Neural cell (in vitro differentiated cells): ENCODE data around the gene TMEM258.

Experiments
- EZH2 ChIP-seq: fragments of 200-600, 300-800 bp; shearing (Covaris generic), sonication (generic); IDR thresholded peaks from 2 replicates; pipeline ENCODE4 v1.6.1; 2014; ENCODE audit warnings: antibody characterized with exemption, low read length, borderline replicate concordance, mild to moderate bottlenecking; ENCODE audit not compliant: insufficient read depth, poor library complexity, severe bottlenecking
- POLR2AphosphoS5 ChIP-seq: IDR thresholded peaks from 2 replicates; pipeline ENCODE4 v1.6.1; 2012
- TF ChIP-seq, protein P1 (sequence below): fragments of 450-650 bp; IDR thresholded peaks from 2 replicates; pipeline ENCODE4 v1.5.1; 2014; ENCODE audit warnings: antibody characterized with exemption, mild to moderate bottlenecking, moderate library complexity; ENCODE audit not compliant: poor library complexity, severe bottlenecking
- TF ChIP-seq, protein P2 (sequence below): IDR thresholded peaks from 2 replicates; pipeline ENCODE4 v1.6.1; 2012; ENCODE audit warnings: borderline replicate concordance

DNA sequence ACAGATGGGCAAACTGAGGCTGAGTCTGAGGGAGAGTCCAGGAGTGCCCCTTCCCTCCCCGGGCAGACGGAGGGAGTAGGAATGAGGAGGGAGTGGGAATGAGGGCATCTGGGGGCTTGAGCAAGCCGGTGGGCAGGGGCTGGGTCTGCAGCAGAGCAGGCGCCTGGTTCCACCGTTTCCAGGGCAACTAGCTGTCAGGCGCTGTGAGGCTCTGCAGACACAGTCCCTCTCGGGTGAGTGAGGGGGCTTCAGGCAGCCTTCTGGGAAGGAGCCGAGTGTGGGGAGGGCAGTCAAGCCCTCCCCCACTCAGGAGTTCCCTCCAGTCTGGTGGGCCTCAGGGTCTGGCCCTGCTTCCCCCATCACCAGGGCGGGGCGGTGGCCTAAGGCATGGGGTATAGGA, 19.0 kb downstream of the TMEM258 start:
- TF ChIP-seq, protein P1, sequence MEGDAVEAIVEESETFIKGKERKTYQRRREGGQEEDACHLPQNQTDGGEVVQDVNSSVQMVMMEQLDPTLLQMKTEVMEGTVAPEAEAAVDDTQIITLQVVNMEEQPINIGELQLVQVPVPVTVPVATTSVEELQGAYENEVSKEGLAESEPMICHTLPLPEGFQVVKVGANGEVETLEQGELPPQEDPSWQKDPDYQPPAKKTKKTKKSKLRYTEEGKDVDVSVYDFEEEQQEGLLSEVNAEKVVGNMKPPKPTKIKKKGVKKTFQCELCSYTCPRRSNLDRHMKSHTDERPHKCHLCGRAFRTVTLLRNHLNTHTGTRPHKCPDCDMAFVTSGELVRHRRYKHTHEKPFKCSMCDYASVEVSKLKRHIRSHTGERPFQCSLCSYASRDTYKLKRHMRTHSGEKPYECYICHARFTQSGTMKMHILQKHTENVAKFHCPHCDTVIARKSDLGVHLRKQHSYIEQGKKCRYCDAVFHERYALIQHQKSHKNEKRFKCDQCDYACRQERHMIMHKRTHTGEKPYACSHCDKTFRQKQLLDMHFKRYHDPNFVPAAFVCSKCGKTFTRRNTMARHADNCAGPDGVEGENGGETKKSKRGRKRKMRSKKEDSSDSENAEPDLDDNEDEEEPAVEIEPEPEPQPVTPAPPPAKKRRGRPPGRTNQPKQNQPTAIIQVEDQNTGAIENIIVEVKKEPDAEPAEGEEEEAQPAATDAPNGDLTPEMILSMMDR, result no peak
- no peak for TF ChIP-seq POLR2AphosphoS5
- TF ChIP-seq, protein P2, sequence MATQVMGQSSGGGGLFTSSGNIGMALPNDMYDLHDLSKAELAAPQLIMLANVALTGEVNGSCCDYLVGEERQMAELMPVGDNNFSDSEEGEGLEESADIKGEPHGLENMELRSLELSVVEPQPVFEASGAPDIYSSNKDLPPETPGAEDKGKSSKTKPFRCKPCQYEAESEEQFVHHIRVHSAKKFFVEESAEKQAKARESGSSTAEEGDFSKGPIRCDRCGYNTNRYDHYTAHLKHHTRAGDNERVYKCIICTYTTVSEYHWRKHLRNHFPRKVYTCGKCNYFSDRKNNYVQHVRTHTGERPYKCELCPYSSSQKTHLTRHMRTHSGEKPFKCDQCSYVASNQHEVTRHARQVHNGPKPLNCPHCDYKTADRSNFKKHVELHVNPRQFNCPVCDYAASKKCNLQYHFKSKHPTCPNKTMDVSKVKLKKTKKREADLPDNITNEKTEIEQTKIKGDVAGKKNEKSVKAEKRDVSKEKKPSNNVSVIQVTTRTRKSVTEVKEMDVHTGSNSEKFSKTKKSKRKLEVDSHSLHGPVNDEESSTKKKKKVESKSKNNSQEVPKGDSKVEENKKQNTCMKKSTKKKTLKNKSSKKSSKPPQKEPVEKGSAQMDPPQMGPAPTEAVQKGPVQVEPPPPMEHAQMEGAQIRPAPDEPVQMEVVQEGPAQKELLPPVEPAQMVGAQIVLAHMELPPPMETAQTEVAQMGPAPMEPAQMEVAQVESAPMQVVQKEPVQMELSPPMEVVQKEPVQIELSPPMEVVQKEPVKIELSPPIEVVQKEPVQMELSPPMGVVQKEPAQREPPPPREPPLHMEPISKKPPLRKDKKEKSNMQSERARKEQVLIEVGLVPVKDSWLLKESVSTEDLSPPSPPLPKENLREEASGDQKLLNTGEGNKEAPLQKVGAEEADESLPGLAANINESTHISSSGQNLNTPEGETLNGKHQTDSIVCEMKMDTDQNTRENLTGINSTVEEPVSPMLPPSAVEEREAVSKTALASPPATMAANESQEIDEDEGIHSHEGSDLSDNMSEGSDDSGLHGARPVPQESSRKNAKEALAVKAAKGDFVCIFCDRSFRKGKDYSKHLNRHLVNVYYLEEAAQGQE, result no peak
- no peak for TF ChIP-seq EZH2
